ENCODE results near the gene TTC6. TPM values are rescaled to one million over a fixed set of nuclear protein-coding genes. Genes with fewer than 3 reads are reported as not detected.
A peak's percentile ranks its signal among the peaks of the same experiment; 100 is the strongest.

TTC6 gene
- total RNA-seq, 1 donor from 2014 or later = 39.3 TPM

GRCh38 chr14:37585971-37586796, 9.2 kb upstream of the TTC6 start:
- Mint-ChIP-seq H3K27me3 (no peaks in the 10 kb centered on the region), H3K27ac (peak overlapping the region; percentile 98), H3K36me3 (ENCODE audit: insufficient read depth) (peaks cover 21% of the 10 kb centered on the region), H3K4me1 (ENCODE audit: low read depth) (peaks cover 50% of the 10 kb centered on the region), H3K4me3 (ENCODE audit: low read depth) (peak overlapping the region; percentile 49), H3K9me3 (ENCODE audit: low read depth) (no peaks in the 10 kb centered on the region)
- no peak for DNase-seq (ENCODE audit: low spot score, unreplicated experiment)
- TF ChIP-seq CTCF (IDR thresholded peaks at IDR 0.05; ENCODE audit: unreplicated experiment) = no peak

GRCh38 chr14:37586797-37587130, 8.7 kb upstream of the TTC6 start:
- Mint-ChIP-seq H3K4me1 (ENCODE audit: low read depth) (peaks cover 50% of the 10 kb centered on the region), H3K27ac (peak overlapping the region; percentile 98), H3K4me3 (ENCODE audit: low read depth) (peak overlapping the region; percentile 77), H3K36me3 (ENCODE audit: insufficient read depth) (peaks cover 24% of the 10 kb centered on the region), H3K27me3 (no peaks in the 10 kb centered on the region), H3K9me3 (ENCODE audit: low read depth) (no peaks in the 10 kb centered on the region)
- TF ChIP-seq CTCF (IDR thresholded peaks at IDR 0.05; ENCODE audit: unreplicated experiment) = no peak
- no peak for DNase-seq (ENCODE audit: low spot score, unreplicated experiment)

GRCh38 chr14:37587131-37587803, 8.2 kb upstream of the TTC6 start:
- no peak for DNase-seq (ENCODE audit: low spot score, unreplicated experiment)
- TF ChIP-seq CTCF (IDR thresholded peaks at IDR 0.05; ENCODE audit: unreplicated experiment) = no peak
- Mint-ChIP-seq H3K27me3 (no peaks in the 10 kb centered on the region), H3K27ac (peak overlapping the region; percentile 98), H3K36me3 (ENCODE audit: insufficient read depth) (peaks cover 24% of the 10 kb centered on the region), H3K9me3 (ENCODE audit: low read depth) (no peaks in the 10 kb centered on the region), H3K4me3 (ENCODE audit: low read depth) (peak overlapping the region; percentile 77), H3K4me1 (ENCODE audit: low read depth) (peaks cover 50% of the 10 kb centered on the region)

- peaks cover 31% of the 10 kb centered on the region for H3K36me3 Mint-ChIP-seq (ENCODE audit: insufficient read depth)
- H3K27ac Mint-ChIP-seq = peak overlapping the region; percentile 98
- H3K9me3 Mint-ChIP-seq (ENCODE audit: low read depth) = no peaks in the 10 kb centered on the region
- H3K27me3 Mint-ChIP-seq = no peaks in the 10 kb centered on the region
- H3K4me1 Mint-ChIP-seq (ENCODE audit: low read depth) = peaks cover 52% of the 10 kb centered on the region
- TF ChIP-seq CTCF (IDR thresholded peaks at IDR 0.05; ENCODE audit: unreplicated experiment) = no peak
- DNase-seq (ENCODE audit: low spot score, unreplicated experiment) = peak; percentile 48
- peak overlapping the region; percentile 77 for H3K4me3 Mint-ChIP-seq (ENCODE audit: low read depth)
Measured at GRCh38 chr14:37587881-37588666, 7.4 kb upstream of the TTC6 start.

- Mint-ChIP-seq H3K9me3 (ENCODE audit: low read depth) (no peaks in the 10 kb centered on the region), H3K36me3 (ENCODE audit: insufficient read depth) (peaks cover 35% of the 10 kb centered on the region), H3K4me1 (ENCODE audit: low read depth) (peaks cover 50% of the 10 kb centered on the region), H3K27me3 (no peaks in the 10 kb centered on the region), H3K4me3 (ENCODE audit: low read depth) (peak overlapping the region; percentile 77), H3K27ac (peak overlapping the region; percentile 98)
- no peak for TF ChIP-seq CTCF (IDR thresholded peaks at IDR 0.05; ENCODE audit: unreplicated experiment)
- no peak for DNase-seq (ENCODE audit: low spot score, unreplicated experiment)
Measured at GRCh38 chr14:37588667-37588955, 6.8 kb upstream of the TTC6 start.
